ENCODE data around the gene C1orf52.

Gene C1orf52

GRCh38 chr1:85208488-85208887, 51.0 kb downstream of the C1orf52 start:
- Histone ChIP-seq H3K4me3 (replicated peaks; ENCODE audit: insufficient read depth, low read length) (no peak overlapping the region), H3K27me3 (ENCODE audit: insufficient read depth, poor library complexity, severe bottlenecking) (no peaks in the 10 kb centered on the region), H3K27ac (replicated peaks) (no peak overlapping the region)
- TF ChIP-seq GABPA (IDR thresholded peaks at IDR 0.05; ENCODE audit: low read depth) (no peak), POLR2AphosphoS5 (IDR thresholded peaks at IDR 0.05; ENCODE audit: low read depth) (no peak), CTCF (IDR thresholded peaks at IDR 0.05; ENCODE audit: insufficient read depth, low read length) (no peak)
- DNase-seq (ENCODE audit: low read depth in 1 of 2, low spot score in 1 of 2): no peak

DNA sequence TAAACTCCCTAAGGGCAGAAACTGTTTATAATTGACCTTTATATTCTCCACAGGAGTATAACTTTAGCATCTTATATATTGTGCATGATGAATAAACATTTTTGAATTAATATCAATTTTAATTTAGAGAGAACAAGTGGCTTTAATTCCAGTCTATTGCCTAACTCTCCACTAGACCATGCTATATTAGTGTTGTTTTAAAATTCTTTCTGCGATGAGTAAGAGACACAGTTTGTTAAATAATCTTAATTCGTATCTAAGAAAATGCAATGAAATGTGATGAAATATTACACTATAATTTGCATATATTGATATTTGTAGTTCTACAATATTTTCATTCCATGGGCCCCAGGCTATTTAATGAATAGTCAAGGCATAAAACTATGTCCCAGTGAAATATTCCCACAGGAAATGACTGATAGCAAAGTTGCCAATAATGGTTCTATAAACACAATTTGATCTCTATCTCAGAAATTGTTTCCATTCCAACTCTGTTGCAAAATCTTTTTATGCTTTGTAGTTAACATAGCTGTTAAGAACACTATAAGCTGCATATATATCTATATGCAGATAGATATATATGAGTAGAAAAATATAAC, 55.8 kb downstream of the C1orf52 start:
- no peak overlapping the region for H3K27ac ChIP-seq (replicated peaks)
- no peak for DNase-seq (ENCODE audit: low read depth in 1 of 2, low spot score in 1 of 2)
- H3K4me3 ChIP-seq (replicated peaks; ENCODE audit: insufficient read depth, low read length): no peak overlapping the region
- peaks cover 30% of the 10 kb centered on the region for H3K27me3 ChIP-seq (ENCODE audit: insufficient read depth, poor library complexity, severe bottlenecking)
- TF ChIP-seq CTCF (IDR thresholded peaks at IDR 0.05; ENCODE audit: insufficient read depth, low read length) (no peak), SPI1 (IDR thresholded peaks at IDR 0.05; ENCODE audit: borderline replicate concordance, low read depth) (no peak)

DNA sequence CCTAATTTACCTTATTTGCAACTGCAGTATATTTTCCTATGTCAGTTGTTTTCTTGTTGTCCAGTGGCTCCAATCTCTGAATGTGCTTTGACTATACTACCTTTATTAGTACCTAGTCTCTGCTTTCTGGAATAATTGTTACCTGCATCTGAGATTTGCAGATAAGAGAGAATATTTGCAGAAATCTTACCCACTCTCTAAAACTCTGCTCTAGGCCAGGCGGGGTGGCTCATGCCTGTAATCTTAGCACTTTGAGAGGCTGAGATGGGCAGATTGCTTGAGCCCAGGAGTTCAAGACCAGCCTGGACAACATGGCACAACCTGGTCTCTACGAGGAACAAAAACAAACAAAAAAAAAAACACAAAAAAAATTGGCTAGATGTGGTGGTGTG, 56.6 kb downstream of the C1orf52 start:
- Histone ChIP-seq H3K27ac (replicated peaks) (no peak overlapping the region), H3K4me3 (replicated peaks; ENCODE audit: insufficient read depth, low read length) (no peak overlapping the region), H3K27me3 (ENCODE audit: insufficient read depth, poor library complexity, severe bottlenecking) (peaks cover 37% of the 10 kb centered on the region)
- TF ChIP-seq SPI1 (IDR thresholded peaks at IDR 0.05; ENCODE audit: borderline replicate concordance, low read depth) (no peak), GABPA (IDR thresholded peaks at IDR 0.05; ENCODE audit: low read depth) (no peak), POLR2AphosphoS5 (IDR thresholded peaks at IDR 0.05; ENCODE audit: low read depth) (no peak), CTCF (IDR thresholded peaks at IDR 0.05; ENCODE audit: insufficient read depth, low read length) (no peak)
- TF ChIP-seq, protein P1, sequence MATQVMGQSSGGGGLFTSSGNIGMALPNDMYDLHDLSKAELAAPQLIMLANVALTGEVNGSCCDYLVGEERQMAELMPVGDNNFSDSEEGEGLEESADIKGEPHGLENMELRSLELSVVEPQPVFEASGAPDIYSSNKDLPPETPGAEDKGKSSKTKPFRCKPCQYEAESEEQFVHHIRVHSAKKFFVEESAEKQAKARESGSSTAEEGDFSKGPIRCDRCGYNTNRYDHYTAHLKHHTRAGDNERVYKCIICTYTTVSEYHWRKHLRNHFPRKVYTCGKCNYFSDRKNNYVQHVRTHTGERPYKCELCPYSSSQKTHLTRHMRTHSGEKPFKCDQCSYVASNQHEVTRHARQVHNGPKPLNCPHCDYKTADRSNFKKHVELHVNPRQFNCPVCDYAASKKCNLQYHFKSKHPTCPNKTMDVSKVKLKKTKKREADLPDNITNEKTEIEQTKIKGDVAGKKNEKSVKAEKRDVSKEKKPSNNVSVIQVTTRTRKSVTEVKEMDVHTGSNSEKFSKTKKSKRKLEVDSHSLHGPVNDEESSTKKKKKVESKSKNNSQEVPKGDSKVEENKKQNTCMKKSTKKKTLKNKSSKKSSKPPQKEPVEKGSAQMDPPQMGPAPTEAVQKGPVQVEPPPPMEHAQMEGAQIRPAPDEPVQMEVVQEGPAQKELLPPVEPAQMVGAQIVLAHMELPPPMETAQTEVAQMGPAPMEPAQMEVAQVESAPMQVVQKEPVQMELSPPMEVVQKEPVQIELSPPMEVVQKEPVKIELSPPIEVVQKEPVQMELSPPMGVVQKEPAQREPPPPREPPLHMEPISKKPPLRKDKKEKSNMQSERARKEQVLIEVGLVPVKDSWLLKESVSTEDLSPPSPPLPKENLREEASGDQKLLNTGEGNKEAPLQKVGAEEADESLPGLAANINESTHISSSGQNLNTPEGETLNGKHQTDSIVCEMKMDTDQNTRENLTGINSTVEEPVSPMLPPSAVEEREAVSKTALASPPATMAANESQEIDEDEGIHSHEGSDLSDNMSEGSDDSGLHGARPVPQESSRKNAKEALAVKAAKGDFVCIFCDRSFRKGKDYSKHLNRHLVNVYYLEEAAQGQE (IDR thresholded peaks at IDR 0.05; ENCODE audit: insufficient replicate concordance, low read depth): no peak
- DNase-seq (ENCODE audit: low read depth in 1 of 2, low spot score in 1 of 2): no peak

DNA sequence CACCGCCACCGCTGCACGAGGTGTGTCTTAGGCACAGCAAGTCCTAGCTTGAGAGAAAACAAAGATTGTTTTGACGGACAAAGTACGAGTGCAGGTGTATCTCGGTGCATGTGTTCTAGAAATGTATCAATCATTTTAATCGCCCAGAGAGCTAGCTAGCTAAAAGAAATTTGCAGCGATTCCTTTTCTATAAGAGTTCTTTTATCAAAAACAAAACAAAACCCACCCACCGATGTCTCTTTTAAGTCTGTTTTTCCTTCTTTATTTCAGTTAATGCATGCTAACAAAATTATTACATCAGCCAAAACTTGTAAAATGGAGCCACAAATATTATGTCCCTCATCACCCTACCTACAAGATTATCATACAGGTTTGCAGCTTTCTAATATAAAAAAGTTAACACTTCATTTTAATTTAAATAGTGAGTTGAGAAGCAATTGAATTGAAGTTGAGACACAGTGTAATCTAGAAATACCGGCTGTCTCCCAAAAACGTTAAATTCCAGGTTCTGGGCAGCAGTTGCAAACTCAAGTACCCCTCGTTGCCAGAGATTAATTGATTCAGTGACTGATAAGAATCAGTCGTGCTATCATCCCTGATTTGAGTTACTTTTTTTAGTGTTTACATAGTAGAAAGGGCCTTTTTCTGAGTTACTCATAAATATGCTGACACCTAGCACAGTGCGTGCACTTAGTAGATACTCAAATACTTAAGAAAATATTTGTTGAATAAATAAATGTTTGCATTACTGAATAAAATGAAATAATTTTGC, 57.2 kb downstream of the C1orf52 start:
- TF ChIP-seq GABPA (IDR thresholded peaks at IDR 0.05; ENCODE audit: low read depth) (no peak), CTCF (IDR thresholded peaks at IDR 0.05; ENCODE audit: insufficient read depth, low read length) (no peak), SPI1 (IDR thresholded peaks at IDR 0.05; ENCODE audit: borderline replicate concordance, low read depth) (no peak), POLR2AphosphoS5 (IDR thresholded peaks at IDR 0.05; ENCODE audit: low read depth) (no peak)
- TF ChIP-seq, protein P1 (IDR thresholded peaks at IDR 0.05; ENCODE audit: insufficient replicate concordance, low read depth): no peak
- Histone ChIP-seq H3K4me3 (replicated peaks; ENCODE audit: insufficient read depth, low read length) (peak overlapping the region; percentile 42; the same call in 1 of the 2 replicates), H3K27ac (replicated peaks) (no peak overlapping the region), H3K27me3 (ENCODE audit: insufficient read depth, poor library complexity, severe bottlenecking) (peaks cover 37% of the 10 kb centered on the region)
- DNase-seq (ENCODE audit: low read depth in 1 of 2, low spot score in 1 of 2): no peak
